Mesenchymal stem cell (in vitro differentiated cells and primary cell): Measurements from ENCODE around the gene CSTPP1.
A peak's percentile ranks its signal among the peaks of the same experiment; 100 is the strongest.
"Not testable (repeated sequence)": the region's sequence is repeated elsewhere in the genome, so short reads cannot be mapped to it uniquely, and the experiment has no call there.

Experiments used
- DNase-seq: peaks from one replicate; pipeline ENCODE4 v3.0.0-alpha.2; 2013
- H2AFZ ChIP-seq: one replicate; pipeline ENCODE4 v1.6.1; 2013; ENCODE audit warnings: low read depth, mild to moderate bottlenecking, control low read depth, inconsistent platforms, low read length, moderate library complexity
- H2AK5ac ChIP-seq: 2 replicates; pipeline ENCODE4 v1.6.1; 2013; ENCODE audit warnings: low read length, moderate library complexity, mild to moderate bottlenecking, inconsistent platforms; ENCODE audit not compliant: severe bottlenecking
- H2BK120ac ChIP-seq: one replicate; pipeline ENCODE4 v1.6.1; 2013; ENCODE audit warnings: low read depth, mild to moderate bottlenecking, inconsistent platforms, low read length, moderate library complexity
- H2BK12ac ChIP-seq, 2 experiments: one replicate each; pipeline ENCODE4 v1.6.1; 2013; ENCODE audit warnings: inconsistent platforms in 2 of 2, low read length in 2 of 2, mild to moderate bottlenecking in 2 of 2, moderate library complexity in 2 of 2, control low read depth in 1 of 2
- H2BK15ac ChIP-seq: one replicate; pipeline ENCODE4 v1.6.1; 2013; ENCODE audit warnings: mild to moderate bottlenecking, low read depth, inconsistent platforms; ENCODE audit not compliant: poor library complexity, severe bottlenecking
- H2BK5ac ChIP-seq: 2 replicates; pipeline ENCODE4 v1.6.1; 2013; ENCODE audit warnings: low read depth, mild to moderate bottlenecking, low read length, control low read depth, inconsistent platforms; ENCODE audit not compliant: poor library complexity, severe bottlenecking
- H3K14ac ChIP-seq, 2 experiments: one replicate each; pipeline ENCODE4 v1.6.1; 2013; ENCODE audit warnings: inconsistent platforms in 2 of 2, low read length in 2 of 2, control low read depth in 1 of 2, mild to moderate bottlenecking in 1 of 2, moderate library complexity in 1 of 2
- H3K18ac ChIP-seq, 2 experiments: one replicate each; pipeline ENCODE4 v1.6.1; 2013; ENCODE audit warnings: inconsistent platforms in 2 of 2, low read length in 2 of 2, control low read depth in 1 of 2, low read depth in 1 of 2, mild to moderate bottlenecking in 1 of 2
- H3K23ac ChIP-seq, 2 experiments: one replicate each; pipeline ENCODE4 v1.6.1; 2013; ENCODE audit warnings: inconsistent platforms in 2 of 2, low read length in 2 of 2, mild to moderate bottlenecking in 2 of 2, moderate library complexity in 2 of 2, control low read depth in 1 of 2
- H3K27ac ChIP-seq: 2 replicates; pipeline ENCODE4 v1.5.1; 2013; ENCODE audit warnings: mild to moderate bottlenecking, moderate library complexity, low read length, control low read depth, inconsistent platforms; ENCODE audit not compliant: poor library complexity, severe bottlenecking
- H3K27me3 ChIP-seq, 2 experiments: 2 replicates each; pipeline versions ENCODE4 v1.6.1 to v1.7.0; 2013; ENCODE audit warnings: low read length in 2 of 2, mild to moderate bottlenecking in 2 of 2, moderate library complexity in 2 of 2, control low read depth in 1 of 2, inconsistent platforms in 1 of 2; ENCODE audit not compliant: control insufficient read depth in 1 of 2, insufficient read depth in 1 of 2
- H3K36me3 ChIP-seq, 2 experiments: 2 replicates each; pipeline versions ENCODE4 v1.6.1 to v1.7.0; 2013; ENCODE audit warnings: low read length in 2 of 2, control low read depth in 1 of 2, inconsistent platforms in 1 of 2, low read depth in 1 of 2, mild to moderate bottlenecking in 1 of 2; ENCODE audit not compliant: insufficient read depth in 2 of 2, control insufficient read depth in 1 of 2
- H3K4ac ChIP-seq, 2 experiments: one replicate each; pipeline ENCODE4 v1.6.1; 2013; ENCODE audit warnings: inconsistent platforms in 2 of 2, low read length in 2 of 2, mild to moderate bottlenecking in 2 of 2, moderate library complexity in 2 of 2, control low read depth in 1 of 2, low read depth in 1 of 2
- H3K4me1 ChIP-seq: 2 replicates; pipeline ENCODE4 v1.6.1; 2013; ENCODE audit warnings: low read depth, low read length, control low read depth; ENCODE audit not compliant: control insufficient read depth, insufficient read depth
- H3K4me2 ChIP-seq: 2 replicates; pipeline ENCODE4 v1.6.1; 2013; ENCODE audit warnings: low read length, mild to moderate bottlenecking, inconsistent platforms; ENCODE audit not compliant: poor library complexity, severe bottlenecking
- H3K4me3 ChIP-seq, 2 experiments: 2 replicates each; pipeline versions ENCODE4 v1.5.1 to v1.7.0; 2013; ENCODE audit warnings: low read length in 2 of 2, mild to moderate bottlenecking in 2 of 2, control low read depth in 1 of 2, low read depth in 1 of 2; ENCODE audit not compliant: insufficient read depth in 1 of 2
- H3K79me1 ChIP-seq: replicated peaks from 2 replicates; pipeline ENCODE4 v1.6.1; 2013; ENCODE audit warnings: mild to moderate bottlenecking, control low read depth, low read length, inconsistent platforms; ENCODE audit not compliant: poor library complexity, severe bottlenecking
- H3K9ac ChIP-seq: 2 replicates; pipeline ENCODE4 v1.7.0; 2013; ENCODE audit warnings: mild to moderate bottlenecking, low read length, moderate library complexity
- H3K9me3 ChIP-seq: 2 replicates; pipeline ENCODE4 v1.7.0; 2013; ENCODE audit warnings: mild to moderate bottlenecking, low read length; ENCODE audit not compliant: control insufficient read depth
- H4K8ac ChIP-seq: one replicate; pipeline ENCODE4 v1.6.1; 2013; ENCODE audit warnings: inconsistent platforms, mild to moderate bottlenecking, low read length, moderate library complexity
- H4K91ac ChIP-seq: one replicate; pipeline ENCODE4 v1.6.1; 2013; ENCODE audit warnings: mild to moderate bottlenecking, low read length, inconsistent platforms
- WGBS: methylation state at CpG from one replicate; pipeline ENCODE4 v1.1.7; 2013; ENCODE audit warnings: mixed read lengths; 5-methylcytosine and 5-hydroxymethylcytosine counted together

The CSTPP1 gene

GRCh38 chr11:47078751-47079521 is 142.4 kb downstream of the CSTPP1 start:
- Histone ChIP-seq H2AFZ (no peak overlapping the region), H2BK120ac (no peak overlapping the region), H2BK5ac (no peak overlapping the region), H3K79me1 (peaks cover 3% of the 10 kb centered on the region), H3K9me3 (peaks cover 5% of the 10 kb centered on the region), H3K23ac (no peak overlapping the region), H2BK15ac (no peak overlapping the region), H3K9ac (no peak overlapping the region), H3K4ac (no peak overlapping the region), H3K4me3 (no peak overlapping the region), H3K36me3 (no peaks in the 10 kb centered on the region), H4K8ac (no peak overlapping the region), H3K4me2 (no peak overlapping the region), H3K18ac (no peak overlapping the region), H3K27me3 (no peaks in the 10 kb centered on the region), H2AK5ac (no peak overlapping the region), H2BK12ac (no peak overlapping the region), H3K14ac (no peak overlapping the region), H4K91ac (no peak overlapping the region), H3K27ac (no peak overlapping the region), H3K4me1 (no peaks in the 10 kb centered on the region)
- no peak for DNase-seq
- 91% methylated on average over 7 of the region's 7 CpGs for WGBS

GRCh38 chr11:47080775-47081174 is 144.2 kb downstream of the CSTPP1 start:
- H2AFZ ChIP-seq, DNase-seq, H2BK12ac ChIP-seq, H3K9me3 ChIP-seq, H3K4me2 ChIP-seq, H3K27ac ChIP-seq, H2BK5ac ChIP-seq, H3K4me1 ChIP-seq, H3K4ac ChIP-seq, H3K4me3 ChIP-seq, H3K14ac ChIP-seq, H4K91ac ChIP-seq, H4K8ac ChIP-seq, H2BK15ac ChIP-seq, H3K79me1 ChIP-seq, H2AK5ac ChIP-seq, H3K27me3 ChIP-seq, H3K36me3 ChIP-seq, H2BK120ac ChIP-seq, H3K9ac ChIP-seq, H3K23ac ChIP-seq, H3K18ac ChIP-seq: not testable (repeated sequence)
- 100% methylated on average over 1 of the region's 1 CpG for WGBS

GRCh38 chr11:47083913-47084312 is 147.4 kb downstream of the CSTPP1 start:
- Histone ChIP-seq H2AK5ac (no peak overlapping the region), H3K23ac (no peak overlapping the region), H3K9ac (no peak overlapping the region), H3K36me3 (no peaks in the 10 kb centered on the region), H2AFZ (no peak overlapping the region), H3K4me1 (no peaks in the 10 kb centered on the region), H2BK12ac (no peak overlapping the region), H3K4ac (no peak overlapping the region), H4K91ac (no peak overlapping the region), H2BK15ac (no peak overlapping the region), H3K4me3 (no peak overlapping the region), H3K79me1 (peaks cover 1% of the 10 kb centered on the region), H3K14ac (no peak overlapping the region), H3K18ac (no peak overlapping the region), H3K27ac (no peak overlapping the region), H4K8ac (no peak overlapping the region), H3K27me3 (no peaks in the 10 kb centered on the region), H3K4me2 (no peak overlapping the region), H2BK120ac (no peak overlapping the region), H2BK5ac (no peak overlapping the region), H3K9me3 (peaks cover 5% of the 10 kb centered on the region)
- DNase-seq = peak; percentile 85

- Histone ChIP-seq H3K79me1 (peaks cover 1% of the 10 kb centered on the region), H2BK12ac (no peak overlapping the region), H3K4me2 (no peak overlapping the region), H3K36me3 (no peaks in the 10 kb centered on the region), H4K91ac (no peak overlapping the region), H2BK120ac (no peak overlapping the region), H3K4me1 (no peaks in the 10 kb centered on the region), H3K27ac (no peak overlapping the region), H2AK5ac (no peak overlapping the region), H3K27me3 (no peaks in the 10 kb centered on the region), H2BK5ac (no peak overlapping the region), H4K8ac (peak overlapping the region; percentile 36), H3K23ac (no peak overlapping the region), H3K4ac (no peak overlapping the region), H3K4me3 (no peak overlapping the region), H3K9me3 (peaks cover 5% of the 10 kb centered on the region), H2AFZ (no peak overlapping the region), H3K14ac (no peak overlapping the region), H3K18ac (no peak overlapping the region), H2BK15ac (peak overlapping the region; percentile 49), H3K9ac (no peak overlapping the region)
- no peak for DNase-seq
- WGBS = 65% methylated on average over 1 of the region's 3 CpGs
Observed at GRCh38 chr11:47087801-47088200, 151.2 kb downstream of the CSTPP1 start.
